Measurements from ENCODE around the gene ELMO1. TPM values are rescaled to one million over a fixed set of nuclear protein-coding genes. Genes with fewer than 3 reads are reported as not detected.

Gene ELMO1
- polyA plus RNA-seq, 1 donor (not counting 4 experiments of a cell fraction or from before 2014, with no cell fraction given): not detected

- H3K27ac ChIP-seq (ENCODE audit: control insufficient read depth, insufficient read depth, low read length): no peak overlapping the region
- no peak overlapping the region for H2AFZ ChIP-seq (ENCODE audit: control insufficient read depth, low read length)
- H3K4me1 ChIP-seq (ENCODE audit: control insufficient read depth, extremely low read depth, insufficient read depth, low read length): no peaks in the 10 kb centered on the region
- H3K4me2 ChIP-seq (ENCODE audit: control insufficient read depth, extremely low read depth, insufficient read depth, low read depth, low read length): no peak overlapping the region
- no peak overlapping the region for H3K9ac ChIP-seq (ENCODE audit: control insufficient read depth, extremely low read depth, insufficient read depth, low read length)
- H3K9me3 ChIP-seq (ENCODE audit: control insufficient read depth, low read depth, low read length): no peaks in the 10 kb centered on the region
- FAIRE-seq (no peak), DNase-seq (ENCODE audit: low read depth, low spot score) (no peak)
- H3K9me1 ChIP-seq (ENCODE audit: control insufficient read depth, extremely low read depth, insufficient read depth, low read length): no peaks in the 10 kb centered on the region
- no peaks in the 10 kb centered on the region for H3K36me3 ChIP-seq (ENCODE audit: control insufficient read depth in 2 of 2, extremely low read depth in 1 of 2, insufficient read depth in 2 of 2, low read length in 2 of 2)
- dilution Hi-C loops (cut with MboI; ENCODE audit: extremely low pct_ligation_motif_present, low sequenced_read_pairs): no loop called here
- no peaks in the 10 kb centered on the region for H3K79me2 ChIP-seq (ENCODE audit: control insufficient read depth, insufficient read depth, low read length)
- H3K4me3 ChIP-seq (ENCODE audit: control insufficient read depth in 2 of 3, extremely low read depth in 1 of 3, insufficient read depth in 2 of 3, low read depth in 1 of 3, low read length in 3 of 3): no peak overlapping the region
- no peaks in the 10 kb centered on the region for H4K20me1 ChIP-seq (ENCODE audit: control insufficient read depth, extremely low read depth, insufficient read depth, low read length)
- H3K27me3 ChIP-seq (ENCODE audit: control insufficient read depth, extremely low read depth, insufficient read depth, low read length): no peaks in the 10 kb centered on the region
- no peak for TF ChIP-seq EZH2 (IDR thresholded peaks at IDR 0.05; ENCODE audit: low read length)
- no peak for TF ChIP-seq CTCF (optimal IDR thresholded peaks at IDR 0.05 in 1 of 3, IDR thresholded peaks at IDR 0.05 in 1 of 3, conservative IDR thresholded peaks at IDR 0.05 in 1 of 3; ENCODE audit: extremely low read depth in 1 of 3, insufficient read depth in 2 of 3, low read length in 3 of 3)
Measured at GRCh38 chr7:37230221-37230620, 218.4 kb downstream of the ELMO1 start.

- H3K4me1 ChIP-seq (ENCODE audit: control insufficient read depth, extremely low read depth, insufficient read depth, low read length): no peaks in the 10 kb centered on the region
- H3K27me3 ChIP-seq (ENCODE audit: control insufficient read depth, extremely low read depth, insufficient read depth, low read length): no peaks in the 10 kb centered on the region
- H3K9ac ChIP-seq (ENCODE audit: control insufficient read depth, extremely low read depth, insufficient read depth, low read length): no peak overlapping the region
- H3K27ac ChIP-seq (ENCODE audit: control insufficient read depth, insufficient read depth, low read length): no peak overlapping the region
- no peaks in the 10 kb centered on the region for H3K9me1 ChIP-seq (ENCODE audit: control insufficient read depth, extremely low read depth, insufficient read depth, low read length)
- no peaks in the 10 kb centered on the region for H3K9me3 ChIP-seq (ENCODE audit: control insufficient read depth, low read depth, low read length)
- dilution Hi-C loops (cut with MboI; ENCODE audit: extremely low pct_ligation_motif_present, low sequenced_read_pairs): no loop called here
- no peak for TF ChIP-seq EZH2 (IDR thresholded peaks at IDR 0.05; ENCODE audit: low read length)
- no peak for TF ChIP-seq CTCF (optimal IDR thresholded peaks at IDR 0.05 in 1 of 3, IDR thresholded peaks at IDR 0.05 in 1 of 3, conservative IDR thresholded peaks at IDR 0.05 in 1 of 3; ENCODE audit: extremely low read depth in 1 of 3, insufficient read depth in 2 of 3, low read length in 3 of 3)
- no peaks in the 10 kb centered on the region for H3K36me3 ChIP-seq (ENCODE audit: control insufficient read depth in 2 of 2, extremely low read depth in 1 of 2, insufficient read depth in 2 of 2, low read length in 2 of 2)
- DNase-seq (ENCODE audit: low read depth, low spot score) (no peak), FAIRE-seq (no peak)
- H4K20me1 ChIP-seq (ENCODE audit: control insufficient read depth, extremely low read depth, insufficient read depth, low read length): no peaks in the 10 kb centered on the region
- H3K4me3 ChIP-seq (ENCODE audit: control insufficient read depth in 2 of 3, extremely low read depth in 1 of 3, insufficient read depth in 2 of 3, low read depth in 1 of 3, low read length in 3 of 3): no peak overlapping the region
- H2AFZ ChIP-seq (ENCODE audit: control insufficient read depth, low read length): no peak overlapping the region
- no peaks in the 10 kb centered on the region for H3K79me2 ChIP-seq (ENCODE audit: control insufficient read depth, insufficient read depth, low read length)
- no peak overlapping the region for H3K4me2 ChIP-seq (ENCODE audit: control insufficient read depth, extremely low read depth, insufficient read depth, low read depth, low read length)
Measured at GRCh38 chr7:37229381-37229780, 219.3 kb downstream of the ELMO1 start.

Measured in keratinocyte (primary cell).